Measurements from ENCODE around the gene ATP8A2. TPM values are rescaled to one million over a fixed set of nuclear protein-coding genes. Genes with fewer than 3 reads are reported as not detected.
"Not testable (repeated sequence)": the region's sequence is repeated elsewhere in the genome, so short reads cannot be mapped to it uniquely, and the experiment has no call there.

ATP8A2 gene
- total RNA-seq, 1 donor from 2014 or later: 0.16 TPM

DNA sequence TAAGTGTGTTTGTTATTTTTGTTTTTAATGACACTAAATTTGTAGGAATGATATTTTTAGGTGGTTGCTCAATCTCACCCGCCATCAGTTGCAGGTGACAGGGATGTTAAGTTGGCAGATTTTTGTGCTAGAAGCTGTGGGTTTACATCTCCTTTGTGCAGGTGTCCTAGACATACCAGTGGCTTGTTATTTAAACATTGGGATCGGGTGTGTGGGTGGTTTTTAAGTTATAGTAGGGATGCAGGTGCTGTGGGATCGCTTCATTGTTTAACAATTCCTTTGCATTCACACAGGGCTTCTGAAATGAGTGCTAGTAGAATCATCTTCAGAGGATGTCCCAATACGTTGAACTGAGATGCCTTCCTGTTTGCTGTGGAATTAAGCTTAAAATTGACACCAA lies 580.1 kb downstream of the ATP8A2 start:
- Mint-ChIP-seq H3K9me3 (peaks cover 8% of the 10 kb centered on the region), H3K27ac (no peak overlapping the region), H3K36me3 (ENCODE audit: low read depth) (no peaks in the 10 kb centered on the region), H3K27me3 (ENCODE audit: low read depth) (peaks cover 8% of the 10 kb centered on the region), H3K4me1 (ENCODE audit: low read depth) (peaks cover 3% of the 10 kb centered on the region), H3K4me3 (ENCODE audit: low read depth) (no peak overlapping the region)
- intact Hi-C loops (cut with micrococcal nuclease): no loop called here
- DNase-seq (ENCODE audit: low spot score): no peak

DNA sequence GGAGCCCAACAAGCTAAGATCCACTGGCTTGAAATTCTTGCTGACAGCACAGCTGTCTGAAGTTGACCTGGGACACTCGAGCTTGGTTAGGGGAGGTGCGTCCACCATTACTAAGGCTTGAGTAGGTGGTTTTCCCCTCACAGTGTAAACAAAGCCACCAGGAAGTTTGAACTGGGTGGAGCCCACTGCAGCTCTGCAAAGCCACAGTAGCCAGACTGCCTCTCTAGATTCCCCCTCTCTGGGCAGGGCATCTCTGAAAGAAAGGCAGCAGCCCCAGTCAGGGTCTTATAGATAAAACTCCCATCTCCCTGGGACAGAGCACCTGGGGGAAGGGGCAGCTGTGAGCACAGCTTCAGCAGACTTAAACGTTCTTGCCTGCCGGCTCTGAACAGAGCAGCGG lies 582.3 kb downstream of the ATP8A2 start:
- intact Hi-C loops (cut with micrococcal nuclease); H3K27ac Mint-ChIP-seq; H3K36me3 Mint-ChIP-seq (ENCODE audit: low read depth); H3K4me3 Mint-ChIP-seq (ENCODE audit: low read depth); H3K4me1 Mint-ChIP-seq (ENCODE audit: low read depth); DNase-seq (ENCODE audit: low spot score): not testable (repeated sequence)
- Mint-ChIP-seq H3K9me3 (peaks cover 15% of the 10 kb centered on the region), H3K27me3 (ENCODE audit: low read depth) (peaks cover 10% of the 10 kb centered on the region)

DNA sequence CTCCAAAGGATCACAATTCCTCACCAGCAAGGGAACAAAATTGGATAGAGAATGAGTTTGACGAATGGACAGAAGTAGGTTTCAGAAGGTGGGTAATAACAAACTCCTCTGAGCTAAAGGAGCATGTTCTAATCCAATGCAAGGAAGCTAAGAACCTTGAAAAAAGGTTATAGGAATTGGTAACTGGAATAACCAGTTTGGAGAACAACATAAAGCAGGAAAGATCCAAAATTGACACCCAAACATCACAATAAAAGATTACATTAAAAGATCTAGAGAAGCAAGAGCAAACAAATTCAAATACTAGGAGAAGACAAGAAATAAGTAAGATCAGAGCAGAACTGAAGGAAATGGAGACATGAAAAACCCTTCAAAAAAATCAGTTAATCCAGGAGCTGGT lies 583.2 kb downstream of the ATP8A2 start:
- intact Hi-C loops (cut with micrococcal nuclease); H3K27me3 Mint-ChIP-seq (ENCODE audit: low read depth); H3K36me3 Mint-ChIP-seq (ENCODE audit: low read depth); H3K27ac Mint-ChIP-seq; DNase-seq (ENCODE audit: low spot score); H3K4me3 Mint-ChIP-seq (ENCODE audit: low read depth): not testable (repeated sequence)
- H3K9me3 Mint-ChIP-seq: peaks cover 19% of the 10 kb centered on the region
- peaks cover 14% of the 10 kb centered on the region for H3K4me1 Mint-ChIP-seq (ENCODE audit: low read depth)

DNA sequence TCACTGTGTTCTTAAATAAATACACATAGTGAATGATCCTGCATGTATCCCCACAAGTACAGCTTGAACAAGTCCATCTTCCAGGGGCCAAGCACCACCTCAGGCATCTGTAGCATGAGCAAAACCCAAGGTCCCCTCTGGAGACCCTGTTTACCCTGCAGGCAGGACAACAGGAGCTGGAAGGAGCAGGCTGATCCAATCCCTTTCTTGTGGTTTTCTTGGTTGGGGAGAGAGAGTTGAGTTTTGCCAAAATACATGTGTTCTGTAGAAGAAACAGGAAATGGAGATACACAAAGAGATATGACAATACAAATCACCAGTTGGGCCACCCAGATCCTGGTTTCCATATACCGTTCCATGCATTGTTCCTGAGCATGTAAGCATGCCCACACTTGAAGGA lies 587.2 kb downstream of the ATP8A2 start:
- H3K27ac Mint-ChIP-seq: no peak overlapping the region
- H3K4me3 Mint-ChIP-seq (ENCODE audit: low read depth): no peak overlapping the region
- intact Hi-C loops (cut with micrococcal nuclease): no loop called here
- peaks cover 10% of the 10 kb centered on the region for H3K27me3 Mint-ChIP-seq (ENCODE audit: low read depth)
- peaks cover 18% of the 10 kb centered on the region for H3K4me1 Mint-ChIP-seq (ENCODE audit: low read depth)
- peaks cover 19% of the 10 kb centered on the region for H3K9me3 Mint-ChIP-seq
- DNase-seq (ENCODE audit: low spot score): no peak
- no peaks in the 10 kb centered on the region for H3K36me3 Mint-ChIP-seq (ENCODE audit: low read depth)

DNA sequence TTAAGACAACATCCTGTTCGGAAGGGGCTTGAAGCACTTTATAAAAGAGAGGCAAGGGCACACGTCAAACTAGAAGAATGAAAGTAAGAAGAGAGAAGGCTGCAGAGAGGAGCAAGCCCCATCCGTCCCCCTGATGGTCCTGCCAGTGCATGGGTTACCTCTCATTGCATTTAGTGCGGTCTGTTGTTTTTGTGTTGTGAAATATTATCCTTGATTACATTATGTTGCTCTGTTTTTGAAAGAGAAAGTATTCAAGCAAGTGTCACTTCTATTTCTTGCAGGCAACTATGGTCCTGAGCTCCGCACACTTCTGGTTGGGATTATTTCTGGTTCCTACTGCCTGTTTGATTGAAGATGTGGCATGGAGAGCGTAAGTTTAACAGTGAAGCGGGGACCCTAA lies 589.5 kb downstream of the ATP8A2 start:
- peaks cover 5% of the 10 kb centered on the region for H3K27me3 Mint-ChIP-seq (ENCODE audit: low read depth)
- no peak for DNase-seq (ENCODE audit: low spot score)
- no peak overlapping the region for H3K4me3 Mint-ChIP-seq (ENCODE audit: low read depth)
- H3K9me3 Mint-ChIP-seq: peaks cover 16% of the 10 kb centered on the region
- intact Hi-C loops (cut with micrococcal nuclease): no loop called here
- H3K27ac Mint-ChIP-seq: no peak overlapping the region
- H3K4me1 Mint-ChIP-seq (ENCODE audit: low read depth): peaks cover 16% of the 10 kb centered on the region
- H3K36me3 Mint-ChIP-seq (ENCODE audit: low read depth): no peaks in the 10 kb centered on the region

DNA sequence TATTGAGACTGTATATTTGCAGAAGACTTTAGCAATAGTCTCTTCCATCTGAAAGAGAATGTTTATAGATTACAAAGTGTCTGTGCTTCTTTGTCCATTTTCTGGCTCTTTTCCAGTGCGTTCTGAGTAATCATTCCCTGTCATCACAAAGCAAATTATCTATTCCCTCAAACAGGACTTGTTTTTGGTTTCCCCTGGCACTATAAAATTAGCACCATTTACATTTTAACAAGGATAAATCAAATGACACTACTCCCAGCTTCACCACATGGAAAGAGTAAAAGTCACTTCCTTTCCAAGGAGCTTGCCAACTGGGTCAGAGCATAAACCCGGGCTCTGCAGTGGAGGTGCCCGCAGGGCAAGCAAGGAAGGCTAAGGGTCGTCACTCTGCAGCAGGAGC lies 591.9 kb downstream of the ATP8A2 start:
- Mint-ChIP-seq H3K36me3 (ENCODE audit: low read depth) (no peaks in the 10 kb centered on the region), H3K9me3 (peaks cover 4% of the 10 kb centered on the region), H3K4me1 (ENCODE audit: low read depth) (peaks cover 16% of the 10 kb centered on the region), H3K27me3 (ENCODE audit: low read depth) (peaks cover 3% of the 10 kb centered on the region), H3K27ac (no peak overlapping the region), H3K4me3 (ENCODE audit: low read depth) (no peak overlapping the region)
- no peak for DNase-seq (ENCODE audit: low spot score)
- intact Hi-C loops (cut with micrococcal nuclease): no loop called here

DNA sequence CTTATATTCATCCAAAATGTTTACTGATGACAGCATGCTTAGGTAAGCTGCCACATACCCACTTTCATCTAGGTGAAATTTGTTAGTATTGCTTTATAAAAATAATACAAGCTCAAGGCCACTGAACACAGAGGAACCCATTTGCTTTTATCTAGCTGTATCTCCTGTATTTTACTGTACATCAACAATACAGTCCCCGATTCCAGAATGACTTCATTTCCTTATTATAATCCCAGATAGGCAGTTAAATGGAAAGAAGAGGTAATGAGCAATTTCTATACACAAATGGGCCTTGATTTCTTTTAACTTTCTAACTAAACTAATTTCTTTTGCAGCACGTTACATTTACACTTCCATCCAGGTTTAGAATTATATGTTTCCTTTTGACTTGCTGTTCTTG lies 593.8 kb downstream of the ATP8A2 start:
- DNase-seq (ENCODE audit: low spot score): no peak
- Mint-ChIP-seq H3K4me1 (ENCODE audit: low read depth) (peaks cover 3% of the 10 kb centered on the region), H3K36me3 (ENCODE audit: low read depth) (no peaks in the 10 kb centered on the region), H3K27ac (no peak overlapping the region), H3K4me3 (ENCODE audit: low read depth) (no peak overlapping the region), H3K9me3 (no peaks in the 10 kb centered on the region), H3K27me3 (ENCODE audit: low read depth) (peaks cover 3% of the 10 kb centered on the region)
- intact Hi-C loops (cut with micrococcal nuclease): no loop called here

DNA sequence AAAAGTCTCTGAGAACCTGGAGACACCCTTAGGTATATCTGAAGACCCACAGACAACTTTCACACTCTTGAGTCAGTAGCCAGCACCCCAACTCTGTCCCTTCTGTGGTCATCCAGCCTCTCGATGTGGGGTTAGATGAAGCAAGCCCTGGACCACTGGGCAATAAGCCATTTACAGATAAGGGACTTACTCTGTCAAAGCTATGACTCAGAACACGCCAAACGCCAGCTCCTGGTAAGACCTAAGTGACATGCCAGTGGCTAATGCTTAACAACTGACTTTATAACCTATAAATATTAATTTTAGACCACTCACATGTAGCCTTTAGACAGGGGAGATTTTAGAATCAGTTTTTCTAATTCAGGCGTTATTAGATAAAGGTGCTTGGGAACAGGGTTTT lies 594.3 kb downstream of the ATP8A2 start:
- intact Hi-C loops (cut with micrococcal nuclease): no loop called here

DNA sequence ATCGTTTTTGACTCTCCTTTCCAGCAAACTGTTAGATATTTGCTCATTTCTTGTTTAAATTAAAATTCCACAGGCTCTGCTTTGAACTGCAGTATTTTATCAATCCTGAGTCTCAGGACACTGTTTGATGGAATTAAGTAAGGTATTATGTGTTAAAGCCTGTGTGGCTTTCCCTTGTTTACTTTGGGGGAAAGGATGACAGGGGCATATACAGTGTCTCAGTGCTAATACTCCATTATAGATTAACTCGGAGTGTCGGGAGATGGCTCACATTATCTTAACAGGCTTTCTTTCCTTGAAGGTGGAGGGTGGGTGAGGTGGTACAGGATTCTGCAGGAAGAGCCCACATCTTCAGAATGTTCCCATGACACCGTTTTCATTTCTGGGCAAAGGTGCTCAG lies 595.4 kb downstream of the ATP8A2 start:
- H3K9me3 Mint-ChIP-seq: no peaks in the 10 kb centered on the region
- H3K4me1 Mint-ChIP-seq (ENCODE audit: low read depth): peaks cover 13% of the 10 kb centered on the region
- H3K27ac Mint-ChIP-seq: no peak overlapping the region
- intact Hi-C loops (cut with micrococcal nuclease): no loop called here
- DNase-seq (ENCODE audit: low spot score): no peak
- no peaks in the 10 kb centered on the region for H3K36me3 Mint-ChIP-seq (ENCODE audit: low read depth)
- H3K4me3 Mint-ChIP-seq (ENCODE audit: low read depth): no peak overlapping the region
- no peaks in the 10 kb centered on the region for H3K27me3 Mint-ChIP-seq (ENCODE audit: low read depth)

More for the DNA sequence above, 594.3 kb downstream of the ATP8A2 start:
- Mint-ChIP-seq H3K27me3 (ENCODE audit: low read depth) (peaks cover 3% of the 10 kb centered on the region), H3K4me1 (ENCODE audit: low read depth) (peaks cover 4% of the 10 kb centered on the region), H3K27ac (no peak overlapping the region), H3K4me3 (ENCODE audit: low read depth) (no peak overlapping the region), H3K36me3 (ENCODE audit: low read depth) (no peaks in the 10 kb centered on the region), H3K9me3 (no peaks in the 10 kb centered on the region)
- no peak for DNase-seq (ENCODE audit: low spot score)

DNA sequence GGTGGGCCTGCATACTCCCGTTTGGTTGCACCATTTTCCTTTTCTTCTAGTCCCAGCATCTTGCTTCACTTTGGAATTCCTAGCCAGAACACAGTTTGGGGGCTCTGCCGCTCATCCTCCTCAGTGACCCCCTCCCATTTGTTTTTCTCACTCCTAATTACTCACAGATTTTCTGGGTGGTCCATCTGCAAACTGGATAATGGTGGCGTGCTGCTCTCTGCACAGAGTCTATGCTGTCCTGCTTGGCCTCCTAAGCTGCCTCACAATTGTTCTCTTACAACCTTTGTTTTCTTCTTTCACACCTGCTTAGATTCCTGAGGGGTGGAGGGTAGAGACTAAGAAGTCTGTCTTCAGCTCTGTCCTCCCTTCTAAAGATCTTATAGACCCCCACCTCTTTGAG lies 599.3 kb downstream of the ATP8A2 start:
- no peak overlapping the region for H3K4me3 Mint-ChIP-seq (ENCODE audit: low read depth)
- no peaks in the 10 kb centered on the region for H3K9me3 Mint-ChIP-seq
- H3K27ac Mint-ChIP-seq: no peak overlapping the region
- intact Hi-C loops (cut with micrococcal nuclease): loop anchor here (5.0 kb wide), 1 partner anchor 64 kb away; no protein-coding TSS in a partner anchor
- H3K4me1 Mint-ChIP-seq (ENCODE audit: low read depth): peaks cover 33% of the 10 kb centered on the region
- H3K27me3 Mint-ChIP-seq (ENCODE audit: low read depth): no peaks in the 10 kb centered on the region
- no peaks in the 10 kb centered on the region for H3K36me3 Mint-ChIP-seq (ENCODE audit: low read depth)
- no peak for DNase-seq (ENCODE audit: low spot score)

DNA sequence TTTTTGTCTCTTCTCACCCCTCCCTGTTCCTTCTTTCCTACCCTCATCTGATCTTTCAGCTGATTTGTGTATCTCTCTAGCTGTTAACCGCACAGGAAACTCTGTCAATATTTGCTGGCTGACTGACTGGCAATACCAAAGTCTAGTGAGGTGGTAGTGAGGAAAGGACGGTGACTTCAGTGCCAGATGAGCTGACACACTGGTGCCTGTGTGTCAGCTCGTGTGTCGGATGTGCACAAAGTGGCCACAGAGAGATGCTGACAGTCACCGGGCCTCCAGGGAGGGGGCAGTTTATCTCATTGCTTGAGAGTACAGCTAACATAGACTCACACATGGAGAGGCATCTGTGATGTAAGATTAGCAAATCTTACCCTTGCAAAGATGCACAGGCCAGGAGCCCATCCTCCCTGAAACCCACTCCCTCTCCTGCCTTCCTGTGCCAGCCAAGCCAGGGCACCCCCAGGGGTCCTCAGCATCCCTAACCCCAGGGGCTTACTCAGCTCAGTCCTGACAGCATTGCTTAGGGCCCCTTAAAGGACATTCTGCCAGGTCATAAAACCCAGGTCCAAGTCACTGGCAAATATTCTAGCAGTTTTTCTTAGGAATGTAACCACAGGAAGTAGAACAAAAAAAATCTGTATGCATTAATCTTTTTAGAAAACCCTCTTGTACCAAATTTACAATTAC lies 599.8 kb downstream of the ATP8A2 start:
- peaks cover 33% of the 10 kb centered on the region for H3K4me1 Mint-ChIP-seq (ENCODE audit: low read depth)
- intact Hi-C loops (cut with micrococcal nuclease): loop anchor here (5.0 kb wide), 1 partner anchor 64 kb away; no protein-coding TSS in a partner anchor
- no peak overlapping the region for H3K27ac Mint-ChIP-seq
- H3K4me3 Mint-ChIP-seq (ENCODE audit: low read depth): no peak overlapping the region
- no peaks in the 10 kb centered on the region for H3K9me3 Mint-ChIP-seq
- H3K36me3 Mint-ChIP-seq (ENCODE audit: low read depth): no peaks in the 10 kb centered on the region
- no peaks in the 10 kb centered on the region for H3K27me3 Mint-ChIP-seq (ENCODE audit: low read depth)
- DNase-seq (ENCODE audit: low spot score): peak; percentile 31

DNA sequence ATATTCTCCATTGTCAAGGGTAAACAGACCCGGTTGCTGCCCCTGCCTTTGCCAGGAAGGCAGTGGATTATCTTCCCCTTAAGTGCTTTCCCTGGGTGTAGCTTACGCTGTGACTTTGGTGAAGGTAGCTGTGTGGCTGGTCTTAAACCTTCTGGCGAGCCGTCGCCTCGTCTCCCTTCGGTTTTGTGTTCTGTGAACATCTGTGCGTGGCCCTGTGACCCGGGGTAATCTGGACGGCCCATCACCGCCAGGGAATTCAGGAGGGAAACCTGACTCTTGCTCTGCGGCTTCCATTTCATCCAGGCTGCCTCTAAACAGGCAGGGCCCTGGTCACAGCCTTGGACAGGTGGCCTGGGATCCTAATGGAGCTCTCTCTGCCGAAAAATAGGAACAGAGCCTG lies 601.3 kb downstream of the ATP8A2 start:
- Mint-ChIP-seq H3K36me3 (ENCODE audit: low read depth) (no peaks in the 10 kb centered on the region), H3K27me3 (ENCODE audit: low read depth) (no peaks in the 10 kb centered on the region), H3K4me1 (ENCODE audit: low read depth) (peaks cover 35% of the 10 kb centered on the region), H3K27ac (no peak overlapping the region), H3K9me3 (no peaks in the 10 kb centered on the region), H3K4me3 (ENCODE audit: low read depth) (no peak overlapping the region)
- DNase-seq (ENCODE audit: low spot score): no peak
- intact Hi-C loops (cut with micrococcal nuclease): loop anchor here (5.0 kb wide), 1 partner anchor 66 kb away; no protein-coding TSS in a partner anchor

DNA sequence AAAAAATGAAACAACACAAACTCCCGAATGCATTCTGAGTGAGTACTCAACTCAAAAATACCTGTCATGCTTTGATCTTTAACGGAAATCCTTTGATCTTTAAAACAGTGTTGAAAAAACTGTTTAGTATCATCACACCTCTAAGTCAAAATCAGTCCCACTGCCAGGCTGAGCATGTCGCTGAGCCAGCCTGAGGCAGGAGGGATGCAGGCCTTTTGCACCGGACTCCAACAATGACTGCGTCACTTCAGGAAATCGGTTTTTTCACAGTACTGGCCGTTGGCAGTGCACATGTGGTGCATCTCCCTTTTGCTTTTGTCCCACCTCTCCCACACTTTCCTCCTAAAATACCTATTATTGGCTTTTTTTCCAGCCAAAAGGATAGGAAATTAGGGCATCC lies 601.8 kb downstream of the ATP8A2 start:
- peaks cover 35% of the 10 kb centered on the region for H3K4me1 Mint-ChIP-seq (ENCODE audit: low read depth)
- intact Hi-C loops (cut with micrococcal nuclease): loop anchor here (5.0 kb wide), 1 partner anchor 66 kb away; no protein-coding TSS in a partner anchor
- H3K27me3 Mint-ChIP-seq (ENCODE audit: low read depth): no peaks in the 10 kb centered on the region
- no peak overlapping the region for H3K4me3 Mint-ChIP-seq (ENCODE audit: low read depth)
- H3K27ac Mint-ChIP-seq: no peak overlapping the region
- DNase-seq (ENCODE audit: low spot score): no peak
- no peaks in the 10 kb centered on the region for H3K36me3 Mint-ChIP-seq (ENCODE audit: low read depth)
- H3K9me3 Mint-ChIP-seq: no peaks in the 10 kb centered on the region
